Upper lobe of left lung (tissue), 4 donors: ENCODE measurements around the gene RBBP5.

Experiments used
- EP300 ChIP-seq, 4 donors: sonication (generic); formaldehyde crosslinking; IDR thresholded peaks; one replicate each; pipeline ENCODE4 v1.5.1; 2017; ENCODE audit warnings: antibody characterized with exemption in 4 of 4, control low read depth in 2 of 4
- TF ChIP-seq, protein P1 (sequence below), 6 experiments: fragments of 450-650 bp in 4 of 6; fragments of 200-600 bp in 2 of 6; sonication (generic) in 2 of 6; IDR thresholded peaks; one replicate each; pipeline ENCODE4 v1.5.1; 2016 to 2019; ENCODE audit warnings: antibody characterized with exemption in 6 of 6

GRCh38 chr1:205124726-205125125, 2.9 kb upstream of the RBBP5 start:
- TF ChIP-seq, protein P1, sequence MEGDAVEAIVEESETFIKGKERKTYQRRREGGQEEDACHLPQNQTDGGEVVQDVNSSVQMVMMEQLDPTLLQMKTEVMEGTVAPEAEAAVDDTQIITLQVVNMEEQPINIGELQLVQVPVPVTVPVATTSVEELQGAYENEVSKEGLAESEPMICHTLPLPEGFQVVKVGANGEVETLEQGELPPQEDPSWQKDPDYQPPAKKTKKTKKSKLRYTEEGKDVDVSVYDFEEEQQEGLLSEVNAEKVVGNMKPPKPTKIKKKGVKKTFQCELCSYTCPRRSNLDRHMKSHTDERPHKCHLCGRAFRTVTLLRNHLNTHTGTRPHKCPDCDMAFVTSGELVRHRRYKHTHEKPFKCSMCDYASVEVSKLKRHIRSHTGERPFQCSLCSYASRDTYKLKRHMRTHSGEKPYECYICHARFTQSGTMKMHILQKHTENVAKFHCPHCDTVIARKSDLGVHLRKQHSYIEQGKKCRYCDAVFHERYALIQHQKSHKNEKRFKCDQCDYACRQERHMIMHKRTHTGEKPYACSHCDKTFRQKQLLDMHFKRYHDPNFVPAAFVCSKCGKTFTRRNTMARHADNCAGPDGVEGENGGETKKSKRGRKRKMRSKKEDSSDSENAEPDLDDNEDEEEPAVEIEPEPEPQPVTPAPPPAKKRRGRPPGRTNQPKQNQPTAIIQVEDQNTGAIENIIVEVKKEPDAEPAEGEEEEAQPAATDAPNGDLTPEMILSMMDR (IDR thresholded peaks at IDR 0.05) = no peak
- no peak for TF ChIP-seq EP300 (IDR thresholded peaks at IDR 0.05)
